ENCODE data around the gene ZNF783.
"Not testable (repeated sequence)": the region's sequence is repeated elsewhere in the genome, so short reads cannot be mapped to it uniquely, and the experiment has no call there.

The ZNF783 gene

DNA sequence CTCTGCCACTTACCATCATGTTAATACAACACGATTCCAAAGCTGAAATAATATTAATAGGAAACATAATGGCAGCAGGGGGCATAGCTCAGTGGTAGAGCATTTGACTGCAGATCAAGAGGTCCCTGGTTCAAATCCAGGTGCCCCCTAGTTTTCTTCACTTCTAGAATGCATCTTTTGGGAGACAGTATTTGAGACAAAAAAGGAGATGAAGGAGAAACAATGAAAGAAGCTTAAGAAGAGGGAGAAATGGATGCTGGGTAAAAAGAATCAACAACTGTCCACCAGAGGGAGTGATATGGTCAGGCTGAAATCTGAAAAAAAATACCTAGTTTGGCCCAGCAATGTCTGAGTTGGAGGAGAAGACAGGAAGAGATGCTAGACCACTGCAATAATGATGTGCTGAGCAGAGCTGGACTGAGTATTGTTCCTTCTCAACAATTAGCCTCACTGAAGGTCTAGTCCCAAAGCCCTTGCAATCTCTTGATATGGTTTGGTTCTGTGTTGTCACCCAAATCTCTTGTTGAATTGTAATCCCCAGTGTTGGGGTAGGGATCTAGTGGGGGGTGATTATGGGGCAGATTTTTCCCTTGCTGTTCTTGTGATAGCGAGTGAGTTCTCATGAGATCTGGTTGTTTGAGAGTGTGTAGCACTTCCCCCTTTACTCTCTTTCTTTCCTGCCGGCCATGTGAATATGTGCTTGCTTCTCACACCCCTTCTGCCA lies 48.3 kb downstream of the ZNF783 start:
- H3K36me3 ChIP-seq (ENCODE audit: insufficient read depth, low read length) = no peaks in the 10 kb centered on the region
- H3K9me3 ChIP-seq (ENCODE audit: control insufficient read depth, insufficient read depth, low read length) = no peaks in the 10 kb centered on the region
- no peaks in the 10 kb centered on the region for H3K4me1 ChIP-seq (ENCODE audit: insufficient read depth, low read length)
- no peak overlapping the region for H3K9ac ChIP-seq (ENCODE audit: low read depth, low read length)

DNA sequence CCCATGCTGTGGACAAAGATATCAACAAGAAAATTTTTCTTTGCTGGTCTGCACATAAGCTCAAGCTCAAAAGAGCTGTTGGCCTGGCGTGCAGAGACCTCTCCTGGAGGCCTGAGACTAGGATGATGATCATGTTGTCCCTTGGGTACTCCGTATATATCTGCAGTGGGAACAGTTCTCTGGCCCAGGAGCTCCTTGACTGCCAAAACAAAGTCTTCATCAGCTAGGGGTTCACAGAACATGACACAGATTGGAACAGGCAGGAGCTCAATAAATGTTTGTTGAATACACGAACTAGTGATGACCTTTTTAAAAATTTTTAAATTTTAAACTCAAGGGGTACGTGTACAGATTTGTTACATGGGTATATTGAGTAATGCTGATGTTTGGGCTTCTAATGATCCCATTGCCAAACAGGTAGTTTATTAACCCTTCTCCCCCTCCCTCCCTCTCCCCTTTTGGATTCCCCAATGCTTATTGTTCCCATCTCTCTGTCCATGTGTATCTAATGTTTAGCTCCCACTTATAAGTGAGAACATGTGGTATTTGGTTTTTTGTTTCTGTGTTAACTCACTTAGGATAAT lies 49.1 kb downstream of the ZNF783 start:
- Histone ChIP-seq H3K9ac (ENCODE audit: low read depth, low read length) (no peak overlapping the region), H3K4me1 (ENCODE audit: insufficient read depth, low read length) (no peaks in the 10 kb centered on the region), H3K9me3 (ENCODE audit: control insufficient read depth, insufficient read depth, low read length) (no peaks in the 10 kb centered on the region), H3K36me3 (ENCODE audit: insufficient read depth, low read length) (no peaks in the 10 kb centered on the region)

DNA sequence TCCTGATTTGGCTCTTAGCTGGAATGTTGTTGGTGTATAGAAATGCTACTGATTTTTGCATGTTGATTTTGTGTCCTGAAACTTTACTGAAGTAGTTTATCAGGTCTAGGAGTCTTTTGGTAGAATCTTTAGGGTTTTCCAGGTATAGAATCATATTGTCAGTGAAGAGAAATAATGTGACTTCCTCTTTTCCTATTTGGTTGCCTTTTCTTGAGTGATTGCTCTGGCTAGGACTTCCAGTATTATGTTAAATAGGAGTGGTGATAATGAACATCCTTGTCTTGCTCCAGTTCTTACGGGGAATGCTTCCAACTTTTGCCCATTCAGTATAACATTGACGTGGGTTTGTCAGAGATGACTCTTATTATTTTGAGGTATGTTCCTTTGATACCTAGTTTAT lies 52.0 kb downstream of the ZNF783 start:
- Histone ChIP-seq H3K9me3 (ENCODE audit: control insufficient read depth, insufficient read depth, low read length) (no peaks in the 10 kb centered on the region), H3K4me1 (ENCODE audit: insufficient read depth, low read length) (no peaks in the 10 kb centered on the region), H3K9ac (ENCODE audit: low read depth, low read length) (no peak overlapping the region), H3K36me3 (ENCODE audit: insufficient read depth, low read length) (no peaks in the 10 kb centered on the region)

DNA sequence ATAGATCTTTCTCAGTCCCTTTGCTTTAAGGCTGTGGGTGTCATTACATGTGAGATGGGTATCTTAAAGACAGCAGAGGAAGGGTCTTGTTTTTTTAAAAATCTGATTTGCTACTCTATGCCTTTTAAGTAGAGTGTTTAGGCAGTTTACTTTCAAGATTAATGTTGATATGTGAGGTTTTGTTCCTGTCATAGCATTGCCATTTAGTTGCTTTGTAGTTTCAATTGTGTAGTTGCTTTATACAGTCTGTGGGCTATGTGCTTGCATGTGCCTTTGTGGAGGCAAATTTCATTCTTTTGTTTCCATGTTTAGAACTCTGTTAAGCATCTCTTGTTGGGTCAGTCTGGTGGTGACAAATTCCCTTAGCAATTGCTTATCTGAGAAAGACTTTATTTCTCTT lies 54.6 kb downstream of the ZNF783 start:
- Histone ChIP-seq H3K4me1 (ENCODE audit: insufficient read depth, low read length) (no peaks in the 10 kb centered on the region), H3K9ac (ENCODE audit: low read depth, low read length) (no peak overlapping the region), H3K9me3 (ENCODE audit: control insufficient read depth, insufficient read depth, low read length) (no peaks in the 10 kb centered on the region), H3K36me3 (ENCODE audit: insufficient read depth, low read length) (no peaks in the 10 kb centered on the region)

DNA sequence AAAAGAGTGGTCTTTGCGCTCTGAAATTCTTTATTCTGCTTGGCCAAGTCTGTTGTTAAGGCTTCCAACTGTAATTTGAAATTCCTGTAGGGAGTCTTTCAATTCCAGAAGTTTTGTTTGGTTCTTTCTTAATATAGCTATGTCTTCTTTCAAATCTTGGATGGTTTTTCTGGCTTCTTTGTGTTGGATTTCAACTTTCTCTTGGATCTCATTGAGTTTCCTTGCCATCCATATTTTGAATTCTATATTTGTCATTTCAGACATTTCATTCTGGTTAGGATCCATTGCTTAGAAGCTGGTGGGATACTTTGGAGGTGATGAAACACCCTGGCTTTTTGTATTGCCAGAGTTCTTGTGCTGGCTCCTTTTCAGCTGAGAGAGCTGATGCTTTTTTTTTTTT lies 55.5 kb downstream of the ZNF783 start:
- Histone ChIP-seq H3K4me1 (ENCODE audit: insufficient read depth, low read length) (no peaks in the 10 kb centered on the region), H3K9me3 (ENCODE audit: control insufficient read depth, insufficient read depth, low read length) (no peaks in the 10 kb centered on the region), H3K9ac (ENCODE audit: low read depth, low read length) (no peak overlapping the region), H3K36me3 (ENCODE audit: insufficient read depth, low read length) (no peaks in the 10 kb centered on the region)

DNA sequence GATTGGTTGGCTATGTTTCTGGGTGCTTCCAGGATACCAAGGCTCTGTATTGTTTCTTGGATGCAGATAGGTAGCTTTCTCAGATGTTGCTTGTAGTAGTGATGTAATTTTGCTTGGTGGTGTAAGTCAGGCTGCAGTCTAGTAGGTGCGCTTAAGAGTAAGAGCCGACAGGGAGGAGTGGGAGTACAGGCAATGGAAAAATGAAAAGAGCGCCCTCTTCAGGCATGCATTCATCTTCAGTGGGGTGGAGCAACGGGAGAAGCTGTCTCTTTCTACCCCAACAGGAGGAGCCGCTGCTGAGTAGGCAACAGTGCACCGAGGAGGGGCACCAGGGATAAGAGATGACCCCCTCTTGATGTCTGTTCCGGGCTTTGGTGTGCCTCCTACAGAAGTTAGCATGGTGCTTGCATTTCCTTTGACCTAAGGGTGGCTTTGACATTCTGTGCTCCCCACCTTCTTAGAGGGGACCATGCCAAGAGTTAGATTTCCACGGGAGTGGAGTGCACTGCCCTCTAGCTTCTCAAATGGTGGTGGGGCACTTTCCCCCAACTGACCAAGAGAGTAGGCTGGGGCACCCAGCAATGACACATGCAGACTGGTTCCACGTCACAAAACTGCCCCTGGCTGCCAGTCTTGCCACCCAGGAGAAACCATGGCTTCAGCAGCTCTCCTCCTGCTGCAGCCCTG lies 56.1 kb downstream of the ZNF783 start:
- Histone ChIP-seq H3K9ac (ENCODE audit: low read depth, low read length) (no peak overlapping the region), H3K9me3 (ENCODE audit: control insufficient read depth, insufficient read depth, low read length) (no peaks in the 10 kb centered on the region), H3K36me3 (ENCODE audit: insufficient read depth, low read length) (no peaks in the 10 kb centered on the region), H3K4me1 (ENCODE audit: insufficient read depth, low read length) (no peaks in the 10 kb centered on the region)

DNA sequence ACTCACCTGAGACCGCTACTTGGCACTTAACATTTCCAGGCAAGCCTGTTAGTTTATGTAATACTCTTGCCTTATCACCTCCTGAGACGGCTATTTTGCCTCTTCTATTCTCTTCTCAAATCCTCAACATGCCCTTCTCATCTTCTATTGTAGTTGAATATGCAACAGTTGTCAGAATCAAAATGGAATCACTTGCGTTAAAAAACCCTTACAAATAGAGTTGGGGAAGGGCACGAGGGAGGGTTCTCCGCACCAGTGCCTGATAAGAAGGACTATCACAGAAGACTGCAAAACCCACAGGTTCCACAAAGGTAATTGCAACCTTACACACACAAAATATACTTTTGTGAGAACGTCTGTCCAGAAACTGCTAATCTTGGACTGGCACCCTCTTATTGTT lies 57.4 kb downstream of the ZNF783 start:
- Histone ChIP-seq H3K9me3 (ENCODE audit: control insufficient read depth, insufficient read depth, low read length) (no peaks in the 10 kb centered on the region), H3K4me1 (ENCODE audit: insufficient read depth, low read length) (no peaks in the 10 kb centered on the region), H3K36me3 (ENCODE audit: insufficient read depth, low read length) (no peaks in the 10 kb centered on the region), H3K9ac (ENCODE audit: low read depth, low read length) (no peak overlapping the region)

DNA sequence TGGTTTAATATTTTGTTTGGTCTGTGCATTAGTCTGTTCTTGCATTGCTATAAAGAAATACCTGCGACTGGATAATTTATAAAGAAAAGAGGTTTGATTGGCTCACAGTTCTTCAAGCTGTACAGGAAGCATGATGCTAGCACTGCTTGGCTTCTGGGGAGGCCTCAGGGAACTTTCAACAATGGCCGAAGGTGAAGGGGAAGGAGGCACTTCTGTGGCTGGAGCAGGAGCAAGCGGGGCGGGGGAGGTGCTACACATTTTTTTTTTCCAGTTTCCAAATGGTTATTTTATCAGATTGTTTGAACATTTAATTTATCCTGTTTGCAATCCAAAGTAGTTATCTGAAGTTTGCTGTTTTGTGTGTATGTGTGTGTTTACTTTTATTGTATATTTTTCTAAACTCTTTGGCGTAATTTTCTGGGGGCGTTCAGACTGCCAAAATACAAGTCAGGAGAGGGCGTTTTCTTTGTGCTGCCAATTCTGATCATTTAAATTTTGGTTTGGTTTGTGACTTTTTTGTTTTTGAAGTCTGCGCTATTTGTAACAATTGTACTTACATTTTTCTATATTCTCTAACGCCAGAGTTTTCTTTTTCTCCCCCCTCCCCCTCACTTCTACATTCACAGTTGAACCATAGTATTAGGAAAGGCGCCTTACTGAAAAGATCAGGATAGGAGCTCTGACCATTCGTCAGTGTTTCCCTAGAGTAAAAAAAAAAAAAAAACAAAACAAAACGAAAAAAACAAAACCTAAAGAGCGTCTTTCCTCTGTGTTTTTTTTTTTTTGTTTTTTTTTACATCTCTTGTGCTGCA lies 58.5 kb downstream of the ZNF783 start:
- no peaks in the 10 kb centered on the region for H3K4me1 ChIP-seq (ENCODE audit: insufficient read depth, low read length)
- peak overlapping the region; percentile 36; the same call in 1 of the 2 replicates for H3K9ac ChIP-seq (ENCODE audit: low read depth, low read length)
- no peaks in the 10 kb centered on the region for H3K36me3 ChIP-seq (ENCODE audit: insufficient read depth, low read length)
- H3K9me3 ChIP-seq (ENCODE audit: control insufficient read depth, insufficient read depth, low read length) = no peaks in the 10 kb centered on the region; the same call in 1 of the 2 replicates

DNA sequence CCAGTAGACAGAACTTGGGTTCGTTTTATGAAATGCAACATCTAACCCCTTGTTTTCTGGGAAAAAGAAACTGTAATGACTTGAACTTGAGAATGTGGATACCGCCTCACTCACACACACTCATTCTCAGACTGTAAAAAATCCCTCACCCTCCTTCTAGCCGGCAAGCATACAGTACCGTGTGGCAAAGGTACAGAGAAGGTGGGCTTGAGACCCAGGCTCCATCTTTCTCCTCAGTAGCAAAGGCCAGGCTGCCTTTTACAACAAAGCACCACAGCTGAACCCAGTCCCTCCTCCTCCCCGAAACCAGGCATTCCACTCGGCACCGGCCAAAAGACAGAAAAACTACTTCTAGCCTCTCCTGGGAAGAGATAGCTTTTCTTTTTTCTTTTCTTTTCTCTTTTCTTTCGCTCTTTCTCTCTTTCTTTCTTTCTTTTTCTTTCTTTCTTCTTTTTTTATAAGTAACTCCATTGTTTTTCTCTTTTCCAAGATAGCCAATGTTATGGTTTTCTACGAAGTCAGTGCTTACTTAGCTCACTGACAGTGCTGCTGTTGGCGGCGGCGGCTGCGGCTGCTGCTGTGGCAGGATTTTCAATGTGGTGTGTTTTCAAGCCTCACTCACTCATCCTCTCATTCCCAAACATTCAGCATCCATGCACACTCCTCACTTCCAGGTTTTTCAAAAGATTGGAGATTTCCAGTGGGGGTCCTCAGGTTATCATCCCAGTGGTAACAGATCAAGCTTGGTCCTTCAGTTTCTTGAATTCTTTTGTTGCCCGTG lies 59.3 kb downstream of the ZNF783 start:
- not testable (repeated sequence) for H3K4me1 ChIP-seq (ENCODE audit: insufficient read depth, low read length); H3K9me3 ChIP-seq (ENCODE audit: control insufficient read depth, insufficient read depth, low read length); H3K36me3 ChIP-seq (ENCODE audit: insufficient read depth, low read length)
- H3K9ac ChIP-seq (ENCODE audit: low read depth, low read length) = peak overlapping the region; percentile 36

DNA sequence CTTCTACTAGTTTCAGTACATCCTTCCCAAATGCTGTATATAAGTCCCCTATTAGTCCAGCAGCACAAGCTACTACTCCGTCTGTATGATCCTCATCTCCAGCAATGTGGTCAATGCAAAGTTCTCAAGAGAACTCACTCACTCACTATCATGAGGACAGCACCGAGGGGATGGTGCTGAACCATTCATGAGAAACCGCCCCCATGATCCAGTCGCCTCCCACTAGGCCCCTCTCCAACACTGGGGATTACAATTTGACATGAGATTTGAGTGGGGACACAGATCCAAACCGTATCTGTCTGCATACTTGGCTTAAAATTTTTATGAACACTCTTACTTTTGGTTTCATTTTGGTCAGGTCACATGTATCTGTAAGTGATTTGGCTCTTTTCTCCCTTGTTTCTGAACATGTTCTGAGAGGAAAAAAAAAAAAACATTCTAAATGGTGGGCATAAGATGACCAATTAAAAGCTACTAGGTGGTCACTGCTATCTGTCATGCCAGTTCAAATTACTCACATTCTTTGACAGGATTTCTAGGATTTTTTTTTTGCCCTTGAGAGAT lies 60.1 kb downstream of the ZNF783 start:
- Histone ChIP-seq H3K9me3 (ENCODE audit: control insufficient read depth, insufficient read depth, low read length) (no peaks in the 10 kb centered on the region; the same call in 1 of the 2 replicates), H3K4me1 (ENCODE audit: insufficient read depth, low read length) (no peaks in the 10 kb centered on the region), H3K36me3 (ENCODE audit: insufficient read depth, low read length) (no peaks in the 10 kb centered on the region), H3K9ac (ENCODE audit: low read depth, low read length) (peak overlapping the region; percentile 36; the same call in 1 of the 2 replicates)

DNA sequence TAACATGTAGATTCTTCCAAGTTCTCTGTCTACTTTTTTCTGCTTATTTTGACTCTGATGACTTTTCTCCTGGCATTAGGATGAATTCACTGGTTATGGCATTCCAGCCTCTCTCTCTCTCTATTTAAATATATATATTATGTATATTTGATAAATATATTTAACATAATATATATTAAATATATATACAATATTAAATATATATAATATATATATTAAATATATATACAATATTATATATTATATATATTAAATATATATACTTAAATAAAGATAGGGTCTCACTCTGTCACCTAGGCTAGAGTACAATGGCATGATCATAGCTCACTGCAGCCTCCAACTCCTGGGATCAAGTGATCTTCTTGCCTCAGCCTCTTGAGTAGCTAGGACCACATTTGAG lies 60.7 kb downstream of the ZNF783 start:
- Histone ChIP-seq H3K4me1 (ENCODE audit: insufficient read depth, low read length) (no peaks in the 10 kb centered on the region), H3K9me3 (ENCODE audit: control insufficient read depth, insufficient read depth, low read length) (no peaks in the 10 kb centered on the region; the same call in 1 of the 2 replicates), H3K36me3 (ENCODE audit: insufficient read depth, low read length) (no peaks in the 10 kb centered on the region), H3K9ac (ENCODE audit: low read depth, low read length) (no peak overlapping the region)

DNA sequence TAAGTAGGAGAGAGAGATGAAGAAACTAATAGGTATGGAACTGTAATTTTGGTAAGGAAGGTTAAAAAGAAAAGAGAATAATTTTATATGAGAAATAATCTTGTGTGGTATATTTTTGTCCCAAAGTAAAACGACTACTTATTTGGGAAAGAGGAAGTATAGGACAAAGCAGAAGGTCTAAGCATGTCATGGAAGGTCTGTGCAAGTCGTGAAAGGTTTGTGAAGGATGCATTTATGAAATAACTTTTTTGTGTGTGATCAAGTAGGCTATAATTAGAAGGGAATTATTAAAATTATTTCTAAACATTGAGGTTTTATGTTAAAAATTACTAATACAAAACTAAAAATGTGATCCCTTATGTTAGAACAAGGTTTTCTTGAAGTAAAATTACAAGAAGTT lies 63.3 kb downstream of the ZNF783 start:
- H3K36me3 ChIP-seq (ENCODE audit: insufficient read depth, low read length) = no peaks in the 10 kb centered on the region
- H3K9me3 ChIP-seq (ENCODE audit: control insufficient read depth, insufficient read depth, low read length) = no peaks in the 10 kb centered on the region; the same call in 1 of the 2 replicates
- H3K9ac ChIP-seq (ENCODE audit: low read depth, low read length) = no peak overlapping the region
- no peaks in the 10 kb centered on the region for H3K4me1 ChIP-seq (ENCODE audit: insufficient read depth, low read length)

DNA sequence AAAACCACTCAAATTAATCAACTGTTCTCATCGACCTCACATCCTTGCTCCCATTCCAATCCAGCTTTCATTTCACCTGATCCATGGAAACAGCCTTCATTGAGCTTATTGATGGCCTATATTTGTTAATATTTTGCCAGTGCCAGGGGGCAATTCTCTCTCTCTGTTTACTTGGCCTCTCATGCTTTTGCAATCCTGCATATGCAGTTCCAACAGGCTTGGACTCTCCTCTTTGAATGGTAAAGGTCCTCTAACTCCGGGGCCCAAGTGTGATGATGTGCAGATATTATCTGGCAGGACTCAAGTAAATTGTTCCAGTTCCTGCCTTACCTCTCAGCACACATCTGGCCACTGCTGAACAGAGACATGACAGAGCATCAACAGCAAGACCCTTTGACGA lies 67.3 kb downstream of the ZNF783 start:
- no peak overlapping the region for H3K9ac ChIP-seq (ENCODE audit: low read depth, low read length)
- no peaks in the 10 kb centered on the region for H3K36me3 ChIP-seq (ENCODE audit: insufficient read depth, low read length)
- H3K4me1 ChIP-seq (ENCODE audit: insufficient read depth, low read length) = no peaks in the 10 kb centered on the region
- peaks cover 3% of the 10 kb centered on the region; the same call in 1 of the 2 replicates for H3K9me3 ChIP-seq (ENCODE audit: control insufficient read depth, insufficient read depth, low read length)

All from ES-I3 (cell line).